GM21717 (cell line): ENCODE data around the gene LRRC3.

Experiments
- ATAC-seq: cut with Tn5 transposase; IDR thresholded peaks from one replicate; pipeline ENCODE4 v1.9.1; 2021; ENCODE audit warnings: mild to moderate bottlenecking, moderate library complexity; ENCODE audit not compliant: unreplicated experiment

LRRC3 gene

DNA sequence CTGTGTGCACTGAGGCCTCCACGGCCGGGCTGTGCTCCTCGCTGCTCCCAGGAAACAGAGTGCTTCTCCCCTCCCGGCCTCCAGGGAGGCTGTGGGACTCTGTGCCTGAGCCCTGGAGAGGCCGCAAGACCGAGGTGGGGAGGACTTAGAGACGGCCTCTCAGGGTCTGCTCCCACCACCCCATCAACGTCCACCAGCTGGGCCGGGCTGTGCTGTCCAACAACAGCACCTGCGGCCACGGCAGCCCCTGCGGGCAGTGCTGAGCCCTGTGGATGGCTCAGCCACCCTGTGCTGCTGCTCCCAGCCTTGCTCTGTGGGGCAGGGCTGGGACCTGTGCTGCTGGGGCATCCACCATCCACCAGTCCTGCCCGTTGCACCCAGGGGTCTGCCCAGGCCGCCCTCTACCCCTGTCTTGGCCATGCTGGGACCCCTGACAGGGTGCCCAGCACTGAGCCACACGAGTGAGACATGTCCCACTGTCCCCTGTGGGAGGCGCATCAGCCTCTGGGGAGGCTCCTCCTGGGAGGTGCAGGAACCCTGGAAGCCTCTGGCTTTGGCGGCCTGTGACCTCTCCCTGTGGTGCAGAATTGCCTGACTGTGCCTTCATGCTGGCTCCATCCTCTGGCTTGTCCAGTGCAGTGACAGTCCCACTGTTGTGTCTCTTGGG is 31.2 kb upstream of the LRRC3 start:
- ATAC-seq: no peak

DNA sequence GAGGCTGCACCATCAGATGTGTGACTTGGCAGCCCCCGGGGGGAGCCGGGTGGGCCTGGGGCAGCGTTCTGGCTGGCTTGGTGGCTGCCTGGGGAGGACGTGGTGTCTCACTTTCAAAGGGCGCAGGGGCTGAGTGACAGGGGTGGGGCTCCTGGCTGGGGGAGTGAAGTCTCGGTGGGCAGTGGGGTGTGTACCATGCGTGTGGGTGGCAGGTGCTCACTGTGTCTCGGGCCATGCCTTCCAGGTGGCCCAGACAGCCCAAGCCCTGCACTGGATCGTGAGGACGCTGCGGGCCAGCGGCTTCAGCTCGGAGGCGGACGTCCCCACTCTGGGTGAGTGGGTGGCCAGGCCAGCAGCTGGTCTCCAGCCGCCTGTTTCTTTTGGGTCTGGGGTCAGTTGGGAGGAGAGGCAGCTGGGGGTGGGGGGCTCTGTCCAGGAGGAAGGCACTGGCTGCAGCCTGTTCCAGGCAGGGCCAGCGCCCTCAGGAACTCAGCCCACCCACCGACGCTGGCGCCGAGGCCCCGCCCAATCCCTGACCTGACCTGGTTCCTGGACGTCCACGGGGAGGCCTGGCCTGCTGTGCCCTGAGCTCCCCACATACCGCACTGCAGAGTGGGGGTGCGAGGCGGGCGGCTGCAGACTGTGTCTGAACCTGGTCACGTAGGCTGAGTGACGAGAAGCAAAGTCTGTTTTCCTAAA is 30.6 kb upstream of the LRRC3 start:
- no peak for ATAC-seq

- no peak for ATAC-seq
Measured at GRCh38 chr21:44425307-44425894, 29.9 kb upstream of the LRRC3 start.

DNA sequence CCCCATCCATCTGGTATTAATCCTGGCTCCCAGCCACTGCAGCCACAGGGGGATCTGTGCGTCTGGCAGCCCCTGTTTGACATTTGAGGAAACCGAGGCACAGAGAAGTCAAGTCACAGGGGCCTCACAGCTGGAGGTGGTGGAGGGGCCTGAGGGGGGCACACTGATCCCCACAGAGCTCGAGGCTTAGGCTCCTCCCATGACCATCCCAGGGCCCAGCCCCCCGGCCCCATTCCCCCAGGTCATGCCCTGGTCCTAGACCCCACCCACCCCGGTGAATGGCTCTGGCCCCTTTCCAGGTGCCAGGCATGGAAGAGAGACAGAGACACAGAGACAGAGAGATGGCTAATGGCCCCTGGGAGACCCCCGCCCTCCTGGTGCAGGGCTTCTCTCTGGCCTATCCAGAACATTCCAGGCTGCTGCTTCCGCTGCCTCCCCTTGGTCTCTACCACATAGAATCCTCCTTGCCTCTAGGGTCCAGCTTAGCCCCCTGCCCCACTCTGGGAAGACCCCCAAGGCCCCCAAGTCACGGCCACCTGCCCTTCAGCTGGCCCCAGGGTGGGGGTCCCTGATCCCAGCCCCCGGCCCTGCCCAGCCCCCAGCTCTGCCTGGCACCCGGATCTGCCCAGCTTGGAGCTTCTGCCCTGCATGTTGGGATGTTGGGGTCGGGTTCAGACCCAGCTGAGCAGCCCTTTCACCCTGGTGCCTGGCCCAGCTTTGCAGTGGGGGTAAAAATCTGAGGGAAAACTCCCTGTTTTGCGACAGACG is 29.2 kb upstream of the LRRC3 start:
- ATAC-seq: no peak

DNA sequence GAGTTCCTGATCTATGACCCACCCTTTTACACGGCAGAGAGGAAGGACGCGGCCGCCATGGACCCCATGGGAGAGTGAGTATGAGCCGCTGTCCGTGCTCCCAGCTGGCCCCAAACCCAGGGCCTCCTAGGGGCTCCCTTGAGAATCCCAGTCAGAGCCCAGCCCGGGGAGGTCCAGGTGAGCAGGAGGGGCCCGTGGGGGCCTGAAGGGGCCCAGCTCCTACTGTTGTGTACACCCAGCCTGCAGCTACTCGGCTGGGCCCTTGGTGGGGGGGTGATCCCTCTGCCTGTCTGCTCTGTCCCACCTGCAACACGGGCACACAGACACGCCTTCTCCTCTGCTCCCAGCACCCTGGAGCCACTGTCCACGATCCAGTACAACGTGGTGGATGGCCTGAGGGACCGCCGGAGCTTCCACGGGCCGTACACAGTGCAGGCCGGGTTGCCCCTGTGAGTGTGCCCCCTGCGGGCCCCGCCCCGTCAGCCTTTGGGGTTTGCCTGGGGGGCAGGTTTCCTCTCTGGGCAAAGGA is 28.6 kb upstream of the LRRC3 start:
- ATAC-seq: no peak

DNA sequence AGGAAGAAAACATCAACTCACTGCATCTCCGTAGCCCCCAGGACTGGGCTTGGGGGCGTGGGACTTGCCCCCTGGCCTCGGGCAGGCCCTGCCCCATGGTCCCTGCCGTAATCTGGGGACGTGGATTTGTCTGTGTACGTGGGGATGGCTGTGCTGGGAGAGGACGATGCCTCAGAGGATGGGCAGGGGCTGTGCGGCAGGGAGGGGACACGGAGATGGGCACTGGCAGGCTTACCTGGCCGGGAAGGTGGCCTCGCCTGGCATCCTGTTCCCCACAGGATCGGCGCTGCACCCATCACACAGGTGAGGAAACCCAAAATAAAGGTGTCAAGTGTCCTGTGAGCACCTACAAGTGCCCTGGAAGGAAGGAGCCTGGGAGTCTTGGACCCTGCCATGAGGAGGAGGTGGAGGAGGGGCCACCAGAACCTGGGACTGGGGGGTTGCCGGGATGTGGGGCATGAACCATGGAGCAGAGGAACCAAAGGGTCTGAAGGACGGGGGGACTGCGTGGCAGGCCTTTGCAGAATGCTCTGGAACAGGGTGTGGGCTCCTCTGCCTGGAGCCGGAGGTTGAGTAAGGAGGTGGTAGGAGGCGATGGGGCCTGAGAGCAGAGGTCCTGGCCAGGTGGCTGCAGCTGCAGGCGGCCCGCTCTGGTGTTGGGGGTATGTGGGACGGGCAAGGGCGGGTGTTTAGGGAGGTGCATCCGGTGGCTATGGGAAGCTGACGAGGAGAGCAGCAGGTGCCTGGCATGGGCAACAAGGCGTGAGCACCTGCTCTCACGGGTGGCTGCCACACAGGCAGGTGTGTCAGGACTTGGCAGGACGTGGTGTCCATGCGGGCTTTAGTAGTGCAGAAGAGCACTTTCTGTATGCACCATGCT is 27.8 kb upstream of the LRRC3 start:
- ATAC-seq: no peak

DNA sequence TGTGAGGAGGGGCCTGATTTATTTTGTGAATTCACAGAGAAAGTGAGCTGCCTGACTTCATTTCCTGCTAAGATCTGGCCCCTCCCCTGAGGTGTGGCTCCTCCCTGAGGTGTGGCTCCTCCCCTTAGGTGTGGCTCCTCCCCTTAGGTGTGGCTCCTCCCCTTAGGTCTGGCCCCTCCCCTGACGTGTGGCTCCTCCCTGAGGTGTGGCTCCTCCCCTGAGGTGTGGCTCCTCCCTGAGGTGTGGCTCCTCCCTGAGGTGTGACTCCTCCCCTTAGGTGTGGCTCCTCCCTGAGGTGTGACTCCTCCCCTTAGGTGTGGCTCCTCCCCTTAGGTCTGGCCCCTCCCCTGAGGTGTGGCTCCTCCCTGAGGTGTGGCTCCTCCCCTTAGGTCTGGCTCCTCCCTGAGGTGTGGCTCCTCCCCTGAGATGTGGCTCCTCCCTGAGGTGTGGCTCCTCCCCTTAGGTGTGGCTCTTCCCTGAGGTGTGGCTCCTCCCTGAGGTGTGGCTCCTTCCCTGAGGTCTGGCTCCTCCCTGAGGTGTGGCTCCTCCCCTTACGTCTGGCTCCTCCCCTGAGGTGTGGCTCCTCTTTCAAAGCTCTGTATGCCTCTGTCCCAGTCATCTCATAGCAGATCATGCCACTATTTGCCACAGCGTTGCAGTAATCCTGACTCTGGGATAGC is 26.9 kb upstream of the LRRC3 start:
- no peak for ATAC-seq

- ATAC-seq: no peak
Measured at GRCh38 chr21:44429894-44430293, 25.4 kb upstream of the LRRC3 start.

- ATAC-seq: no peak
Measured at GRCh38 chr21:44431300-44431699, 24.0 kb upstream of the LRRC3 start.

GRCh38 chr21:44432841-44433790 is 22.2 kb upstream of the LRRC3 start:
- ATAC-seq: no peak

DNA sequence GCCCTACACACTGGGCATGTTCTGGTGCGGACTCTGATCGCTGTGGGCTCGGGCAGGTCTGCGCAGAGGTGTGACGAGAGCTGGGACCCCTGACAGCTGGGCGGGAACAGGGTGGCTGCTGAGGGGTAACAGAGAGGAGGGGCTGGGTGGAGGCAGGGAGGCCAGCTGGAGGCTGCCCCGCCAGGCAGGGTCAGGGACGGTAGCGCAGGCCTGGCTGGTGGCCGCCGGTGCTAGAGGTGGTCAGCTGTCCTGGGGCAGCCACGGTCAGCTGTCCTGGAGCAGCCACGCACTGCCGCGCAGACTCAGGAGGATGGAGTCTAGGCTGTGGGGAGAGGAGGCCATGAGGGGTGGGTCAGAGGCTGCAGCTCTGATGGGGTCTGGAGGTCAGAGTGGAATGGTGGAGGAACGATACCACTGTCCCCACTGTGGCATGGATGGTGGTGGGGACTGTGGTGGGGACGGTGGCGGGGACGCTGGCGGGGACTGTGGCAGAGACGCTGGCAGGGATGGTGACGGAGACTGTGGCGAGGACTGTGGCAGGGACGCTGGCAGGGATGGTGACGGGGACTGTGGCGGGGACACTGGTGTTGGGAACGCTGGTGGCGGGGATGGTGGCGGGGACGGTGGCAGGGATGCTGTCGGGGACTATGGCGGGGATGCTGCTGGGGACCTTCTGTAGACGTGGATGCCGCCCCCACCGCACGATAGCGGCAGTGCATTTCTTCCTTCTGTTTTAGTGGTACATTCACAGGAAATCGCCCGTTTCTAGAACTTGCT is 21.3 kb upstream of the LRRC3 start:
- ATAC-seq: no peak

DNA sequence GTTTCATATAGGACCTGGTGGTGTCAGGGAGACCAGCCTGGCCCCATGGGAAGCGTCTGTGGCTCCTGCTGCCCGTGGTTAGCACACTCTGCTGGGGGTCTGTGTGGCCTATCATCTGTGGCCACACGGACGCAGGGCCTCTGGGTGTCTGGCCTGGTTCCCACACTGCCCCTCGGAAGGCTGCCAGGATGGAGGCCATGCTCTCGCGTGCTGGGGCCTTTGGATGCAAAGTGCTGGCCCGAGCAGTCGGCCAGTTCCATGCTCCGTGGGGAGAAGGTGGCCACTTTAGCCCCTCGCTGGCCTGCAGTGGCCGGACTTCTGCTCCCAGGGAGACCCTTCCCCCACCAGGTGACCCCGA is 20.8 kb upstream of the LRRC3 start:
- no peak for ATAC-seq

GRCh38 chr21:44434936-44435635 is 20.2 kb upstream of the LRRC3 start:
- no peak for ATAC-seq

- ATAC-seq: no peak
Measured at GRCh38 chr21:44436111-44436611, 19.1 kb upstream of the LRRC3 start.

GRCh38 chr21:44436958-44437357 is 18.4 kb upstream of the LRRC3 start:
- no peak for ATAC-seq

DNA sequence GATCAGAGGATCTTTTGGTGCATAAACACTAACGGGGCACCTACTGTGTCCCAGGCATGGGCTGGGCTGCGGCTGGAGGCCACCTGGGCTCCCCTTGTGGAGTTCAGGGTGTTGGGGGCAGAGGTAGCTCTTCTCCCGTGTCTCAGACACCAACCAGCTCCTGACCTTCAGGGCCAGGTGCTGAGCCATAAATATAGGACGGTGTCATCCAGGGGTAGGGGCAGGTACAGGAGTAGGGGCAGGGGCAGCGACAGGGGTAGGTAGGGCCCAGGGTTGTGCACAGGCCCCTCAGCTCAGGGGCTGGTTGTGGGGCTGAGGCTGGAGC is 18.0 kb upstream of the LRRC3 start:
- ATAC-seq: no peak

- ATAC-seq: no peak
Measured at GRCh38 chr21:44437696-44438431, 17.4 kb upstream of the LRRC3 start.
